Measurements from ENCODE around the gene ZNF438. TPM values are rescaled to one million over a fixed set of nuclear protein-coding genes. Genes with fewer than 3 reads are reported as not detected.

The ZNF438 gene
- total RNA-seq, 1 experiment from 2014 or later: 2.0 TPM

DNA sequence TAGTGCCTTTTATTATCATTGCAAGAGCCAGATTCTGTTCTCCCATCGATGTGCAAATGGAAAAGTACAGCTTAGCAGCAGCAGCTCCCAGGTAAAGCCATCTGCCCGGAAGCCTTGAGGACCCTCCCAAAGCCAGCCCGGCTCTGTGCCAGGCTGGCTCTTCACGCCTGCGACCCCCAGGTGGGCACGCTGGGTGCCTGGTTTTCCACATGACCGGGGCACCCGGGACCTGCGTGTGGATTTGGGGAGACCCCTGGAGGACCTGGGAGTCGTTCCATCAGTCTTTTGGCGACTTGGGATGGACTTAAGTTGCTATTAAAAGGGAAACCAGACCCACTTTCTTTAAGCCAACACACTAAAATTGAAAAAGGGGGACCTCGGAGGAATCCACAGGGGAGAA, 196.5 kb downstream of the ZNF438 start:
- Histone ChIP-seq H3K9me3 (ENCODE audit: low read depth, low read length, poor library complexity, severe bottlenecking) (no peaks in the 10 kb centered on the region), H3K4me3 (ENCODE audit: low read depth, low read length, poor library complexity, severe bottlenecking) (no peak overlapping the region), H3K4me1 (ENCODE audit: insufficient read depth, low read length, poor library complexity, severe bottlenecking) (no peaks in the 10 kb centered on the region), H3K36me3 (ENCODE audit: insufficient read depth, low read length, poor library complexity, severe bottlenecking) (no peaks in the 10 kb centered on the region), H3K27ac (ENCODE audit: low read depth, low read length, poor library complexity, severe bottlenecking) (no peak overlapping the region), H3K27me3 (replicated peaks; ENCODE audit: insufficient read depth, low read depth, low read length, poor library complexity) (no peaks in the 10 kb centered on the region)
- ChIA-PET POLR2A (ENCODE audit: low non-redundant PET) (no interaction called here), CTCF (no interaction called here)
- DNase-seq (ENCODE audit: low spot score): no peak
- BruUV-seq (replicated peaks): no TSS peak
- intact Hi-C loops (cut with micrococcal nuclease; ENCODE audit: unreplicated experiment): no loop called here
- TF ChIP-seq EZH2 (IDR thresholded peaks at IDR 0.05; ENCODE audit: borderline replicate concordance, low read depth, low read length, poor library complexity, severe bottlenecking) (no peak), CTCF (conservative IDR thresholded peaks at IDR 0.05; ENCODE audit: low read depth, low read length) (no peak)

- ChIA-PET CTCF (no interaction called here), POLR2A (ENCODE audit: low non-redundant PET) (no interaction called here)
- Histone ChIP-seq H3K4me1 (ENCODE audit: insufficient read depth, low read length, poor library complexity, severe bottlenecking) (no peaks in the 10 kb centered on the region), H3K27ac (ENCODE audit: low read depth, low read length, poor library complexity, severe bottlenecking) (no peak overlapping the region), H3K9me3 (ENCODE audit: low read depth, low read length, poor library complexity, severe bottlenecking) (no peaks in the 10 kb centered on the region), H3K27me3 (replicated peaks; ENCODE audit: insufficient read depth, low read depth, low read length, poor library complexity) (no peaks in the 10 kb centered on the region), H3K4me3 (ENCODE audit: low read depth, low read length, poor library complexity, severe bottlenecking) (no peak overlapping the region), H3K36me3 (ENCODE audit: insufficient read depth, low read length, poor library complexity, severe bottlenecking) (no peaks in the 10 kb centered on the region)
- no TSS peak for BruUV-seq (replicated peaks)
- intact Hi-C loops (cut with micrococcal nuclease; ENCODE audit: unreplicated experiment): no loop called here
- DNase-seq (ENCODE audit: low spot score): no peak
- TF ChIP-seq CTCF (conservative IDR thresholded peaks at IDR 0.05; ENCODE audit: low read depth, low read length): no peak
- no peak for TF ChIP-seq EZH2 (IDR thresholded peaks at IDR 0.05; ENCODE audit: borderline replicate concordance, low read depth, low read length, poor library complexity, severe bottlenecking)
Observed at GRCh38 chr10:30834651-30835050, 197.0 kb downstream of the ZNF438 start.

GRCh38 chr10:30834153-30834552, 197.5 kb downstream of the ZNF438 start:
- intact Hi-C loops (cut with micrococcal nuclease; ENCODE audit: unreplicated experiment): no loop called here
- CTCF ChIA-PET: no interaction called here

More at GRCh38 chr10:30834153-30834552, 197.5 kb downstream of the ZNF438 start:
- no peak overlapping the region for H3K27ac ChIP-seq (ENCODE audit: low read depth, low read length, poor library complexity, severe bottlenecking)
- TF ChIP-seq CTCF (conservative IDR thresholded peaks at IDR 0.05; ENCODE audit: low read depth, low read length) (no peak), EZH2 (IDR thresholded peaks at IDR 0.05; ENCODE audit: borderline replicate concordance, low read depth, low read length, poor library complexity, severe bottlenecking) (no peak)
- H3K36me3 ChIP-seq (ENCODE audit: insufficient read depth, low read length, poor library complexity, severe bottlenecking): no peaks in the 10 kb centered on the region
- no peak overlapping the region for H3K4me3 ChIP-seq (ENCODE audit: low read depth, low read length, poor library complexity, severe bottlenecking)
- no TSS peak for BruUV-seq (replicated peaks)
- H3K4me1 ChIP-seq (ENCODE audit: insufficient read depth, low read length, poor library complexity, severe bottlenecking): no peaks in the 10 kb centered on the region
- POLR2A ChIA-PET (ENCODE audit: low non-redundant PET): no interaction called here
- H3K9me3 ChIP-seq (ENCODE audit: low read depth, low read length, poor library complexity, severe bottlenecking): no peaks in the 10 kb centered on the region
- H3K27me3 ChIP-seq (replicated peaks; ENCODE audit: insufficient read depth, low read depth, low read length, poor library complexity): no peaks in the 10 kb centered on the region
- no peak for DNase-seq (ENCODE audit: low spot score)
